ENCODE measurements around the gene DHX8. TPM values are rescaled to one million over a fixed set of nuclear protein-coding genes. Genes with fewer than 3 reads are reported as not detected.

Gene DHX8
- polyA plus RNA-seq, 1 of the 3 experiments (the other 2 are of a cell fraction): 31.3 TPM

DNA sequence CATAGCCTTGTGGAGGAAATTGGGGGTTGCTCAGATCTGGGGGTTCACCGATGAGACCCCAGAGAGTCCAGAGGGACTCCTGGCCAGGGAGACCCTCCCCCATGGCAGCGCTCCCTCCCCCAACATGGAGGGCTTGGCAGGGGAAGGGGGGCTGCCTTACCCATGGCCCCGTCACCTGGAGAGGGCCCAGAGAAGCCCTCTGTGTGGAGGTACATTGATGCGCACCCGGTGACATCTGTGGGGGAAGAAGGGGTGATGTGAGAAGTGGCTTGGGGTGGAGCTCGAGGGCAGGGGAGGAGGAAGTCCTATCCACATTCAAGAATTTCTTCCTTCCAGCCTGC is 46.1 kb downstream of the DHX8 start:
- Histone ChIP-seq H3K4me3 (ENCODE audit: low read depth in 2 of 2, low read length in 1 of 2) (no peak overlapping the region), H3K4me2 (peak overlapping the region; percentile 70; the same call in 1 of the 2 replicates), H3K27ac (ENCODE audit: low read depth in 2 of 2, low read length in 1 of 2) (peak overlapping the region; percentile 88 to 95), H3K27me3 (ENCODE audit: insufficient read depth) (no peaks in the 10 kb centered on the region), H3K79me2 (ENCODE audit: insufficient read depth) (peaks cover 3% of the 10 kb centered on the region; the same call in 1 of the 2 replicates), H3K9me3 (no peaks in the 10 kb centered on the region), H3K36me3 (replicated peaks in 1 of 2; ENCODE audit: control insufficient read depth in 1 of 2, insufficient read depth in 2 of 2, low read length in 1 of 2) (peaks cover 20 to 26% of the 10 kb centered on the region in 2 experiments), H3K4me1 (ENCODE audit: control insufficient read depth in 1 of 2, insufficient read depth in 2 of 2, low read depth in 1 of 2, low read length in 1 of 2) (peaks cover 20 to 28% of the 10 kb centered on the region in 2 experiments; a peak in 3 of 4 replicates), H3K9me2 (no peaks in the 10 kb centered on the region), H4K20me1 (ENCODE audit: insufficient read depth) (no peaks in the 10 kb centered on the region), H3K9ac (peak overlapping the region; percentile 56), H3F3A (replicated peaks; ENCODE audit: insufficient read depth) (peaks cover 20% of the 10 kb centered on the region), H2AFZ (ENCODE audit: low read depth) (no peak overlapping the region)
- no peak for DNase-seq
- 81% methylated on average over 6 of the region's 6 CpGs for WGBS (ENCODE audit: low lambda C conversion rate)
- ChIA-PET POLR2A (no interaction called here), CTCF (interaction anchor here (1.0 to 4.4 kb wide), 4 partner anchors 8 to 144 kb away, joined by 3 to 20 read pairs (median 4); no protein-coding TSS in a partner anchor)
- TF ChIP-seq, protein P1, sequence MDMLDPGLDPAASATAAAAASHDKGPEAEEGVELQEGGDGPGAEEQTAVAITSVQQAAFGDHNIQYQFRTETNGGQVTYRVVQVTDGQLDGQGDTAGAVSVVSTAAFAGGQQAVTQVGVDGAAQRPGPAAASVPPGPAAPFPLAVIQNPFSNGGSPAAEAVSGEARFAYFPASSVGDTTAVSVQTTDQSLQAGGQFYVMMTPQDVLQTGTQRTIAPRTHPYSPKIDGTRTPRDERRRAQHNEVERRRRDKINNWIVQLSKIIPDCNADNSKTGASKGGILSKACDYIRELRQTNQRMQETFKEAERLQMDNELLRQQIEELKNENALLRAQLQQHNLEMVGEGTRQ (IDR thresholded peaks at IDR 0.05; ENCODE audit: borderline replicate concordance, low read depth, low read length): no peak
- TF ChIP-seq, protein P2, sequence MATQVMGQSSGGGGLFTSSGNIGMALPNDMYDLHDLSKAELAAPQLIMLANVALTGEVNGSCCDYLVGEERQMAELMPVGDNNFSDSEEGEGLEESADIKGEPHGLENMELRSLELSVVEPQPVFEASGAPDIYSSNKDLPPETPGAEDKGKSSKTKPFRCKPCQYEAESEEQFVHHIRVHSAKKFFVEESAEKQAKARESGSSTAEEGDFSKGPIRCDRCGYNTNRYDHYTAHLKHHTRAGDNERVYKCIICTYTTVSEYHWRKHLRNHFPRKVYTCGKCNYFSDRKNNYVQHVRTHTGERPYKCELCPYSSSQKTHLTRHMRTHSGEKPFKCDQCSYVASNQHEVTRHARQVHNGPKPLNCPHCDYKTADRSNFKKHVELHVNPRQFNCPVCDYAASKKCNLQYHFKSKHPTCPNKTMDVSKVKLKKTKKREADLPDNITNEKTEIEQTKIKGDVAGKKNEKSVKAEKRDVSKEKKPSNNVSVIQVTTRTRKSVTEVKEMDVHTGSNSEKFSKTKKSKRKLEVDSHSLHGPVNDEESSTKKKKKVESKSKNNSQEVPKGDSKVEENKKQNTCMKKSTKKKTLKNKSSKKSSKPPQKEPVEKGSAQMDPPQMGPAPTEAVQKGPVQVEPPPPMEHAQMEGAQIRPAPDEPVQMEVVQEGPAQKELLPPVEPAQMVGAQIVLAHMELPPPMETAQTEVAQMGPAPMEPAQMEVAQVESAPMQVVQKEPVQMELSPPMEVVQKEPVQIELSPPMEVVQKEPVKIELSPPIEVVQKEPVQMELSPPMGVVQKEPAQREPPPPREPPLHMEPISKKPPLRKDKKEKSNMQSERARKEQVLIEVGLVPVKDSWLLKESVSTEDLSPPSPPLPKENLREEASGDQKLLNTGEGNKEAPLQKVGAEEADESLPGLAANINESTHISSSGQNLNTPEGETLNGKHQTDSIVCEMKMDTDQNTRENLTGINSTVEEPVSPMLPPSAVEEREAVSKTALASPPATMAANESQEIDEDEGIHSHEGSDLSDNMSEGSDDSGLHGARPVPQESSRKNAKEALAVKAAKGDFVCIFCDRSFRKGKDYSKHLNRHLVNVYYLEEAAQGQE (IDR thresholded peaks at IDR 0.05; ENCODE audit: low read depth, low read length): no peak
- no peak for TF ChIP-seq EZH2phosphoT487 (IDR thresholded peaks at IDR 0.05; ENCODE audit: borderline replicate concordance, low read depth)
- TF ChIP-seq, protein P3, sequence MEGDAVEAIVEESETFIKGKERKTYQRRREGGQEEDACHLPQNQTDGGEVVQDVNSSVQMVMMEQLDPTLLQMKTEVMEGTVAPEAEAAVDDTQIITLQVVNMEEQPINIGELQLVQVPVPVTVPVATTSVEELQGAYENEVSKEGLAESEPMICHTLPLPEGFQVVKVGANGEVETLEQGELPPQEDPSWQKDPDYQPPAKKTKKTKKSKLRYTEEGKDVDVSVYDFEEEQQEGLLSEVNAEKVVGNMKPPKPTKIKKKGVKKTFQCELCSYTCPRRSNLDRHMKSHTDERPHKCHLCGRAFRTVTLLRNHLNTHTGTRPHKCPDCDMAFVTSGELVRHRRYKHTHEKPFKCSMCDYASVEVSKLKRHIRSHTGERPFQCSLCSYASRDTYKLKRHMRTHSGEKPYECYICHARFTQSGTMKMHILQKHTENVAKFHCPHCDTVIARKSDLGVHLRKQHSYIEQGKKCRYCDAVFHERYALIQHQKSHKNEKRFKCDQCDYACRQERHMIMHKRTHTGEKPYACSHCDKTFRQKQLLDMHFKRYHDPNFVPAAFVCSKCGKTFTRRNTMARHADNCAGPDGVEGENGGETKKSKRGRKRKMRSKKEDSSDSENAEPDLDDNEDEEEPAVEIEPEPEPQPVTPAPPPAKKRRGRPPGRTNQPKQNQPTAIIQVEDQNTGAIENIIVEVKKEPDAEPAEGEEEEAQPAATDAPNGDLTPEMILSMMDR (IDR thresholded peaks at IDR 0.05): no peak
- TF ChIP-seq, protein P4, sequence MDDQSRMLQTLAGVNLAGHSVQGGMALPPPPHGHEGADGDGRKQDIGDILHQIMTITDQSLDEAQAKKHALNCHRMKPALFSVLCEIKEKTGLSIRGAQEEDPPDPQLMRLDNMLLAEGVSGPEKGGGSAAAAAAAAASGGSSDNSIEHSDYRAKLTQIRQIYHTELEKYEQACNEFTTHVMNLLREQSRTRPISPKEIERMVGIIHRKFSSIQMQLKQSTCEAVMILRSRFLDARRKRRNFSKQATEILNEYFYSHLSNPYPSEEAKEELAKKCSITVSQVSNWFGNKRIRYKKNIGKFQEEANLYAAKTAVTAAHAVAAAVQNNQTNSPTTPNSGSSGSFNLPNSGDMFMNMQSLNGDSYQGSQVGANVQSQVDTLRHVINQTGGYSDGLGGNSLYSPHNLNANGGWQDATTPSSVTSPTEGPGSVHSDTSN (IDR thresholded peaks at IDR 0.05): no peak
- no peak for TF ChIP-seq YY1 (IDR thresholded peaks at IDR 0.05; ENCODE audit: low read depth)
- TF ChIP-seq TAF1 (IDR thresholded peaks at IDR 0.05; ENCODE audit: borderline replicate concordance, low read depth, low read length): no peak
- no peak for TF ChIP-seq RAD21 (IDR thresholded peaks at IDR 0.05; ENCODE audit: low read length)
- no peak for TF ChIP-seq POLR2AphosphoS5 (IDR thresholded peaks at IDR 0.05; ENCODE audit: low read depth, low read length)
- TF ChIP-seq JUND (IDR thresholded peaks at IDR 0.05): no peak
- no peak for TF ChIP-seq RXRA (IDR thresholded peaks at IDR 0.05; ENCODE audit: borderline replicate concordance, low read depth)
- no peak for TF ChIP-seq FOXJ3 (CRISPR knock-in tag; IDR thresholded peaks at IDR 0.05)
- no peak for TF ChIP-seq RFX5 (IDR thresholded peaks at IDR 0.05; ENCODE audit: low read length)
- no peak for TF ChIP-seq FOSL2 (IDR thresholded peaks at IDR 0.05; ENCODE audit: borderline replicate concordance, low read depth)
- TF ChIP-seq, protein P5, sequence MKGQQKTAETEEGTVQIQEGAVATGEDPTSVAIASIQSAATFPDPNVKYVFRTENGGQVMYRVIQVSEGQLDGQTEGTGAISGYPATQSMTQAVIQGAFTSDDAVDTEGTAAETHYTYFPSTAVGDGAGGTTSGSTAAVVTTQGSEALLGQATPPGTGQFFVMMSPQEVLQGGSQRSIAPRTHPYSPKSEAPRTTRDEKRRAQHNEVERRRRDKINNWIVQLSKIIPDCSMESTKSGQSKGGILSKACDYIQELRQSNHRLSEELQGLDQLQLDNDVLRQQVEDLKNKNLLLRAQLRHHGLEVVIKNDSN (IDR thresholded peaks at IDR 0.05; ENCODE audit: borderline replicate concordance, low read depth): no peak
- TF ChIP-seq, protein P6, sequence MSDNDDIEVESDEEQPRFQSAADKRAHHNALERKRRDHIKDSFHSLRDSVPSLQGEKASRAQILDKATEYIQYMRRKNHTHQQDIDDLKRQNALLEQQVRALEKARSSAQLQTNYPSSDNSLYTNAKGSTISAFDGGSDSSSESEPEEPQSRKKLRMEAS (IDR thresholded peaks at IDR 0.05; ENCODE audit: low read depth): no peak
- TF ChIP-seq TEAD4 (IDR thresholded peaks at IDR 0.05; ENCODE audit: borderline replicate concordance, insufficient read depth): no peak
- no peak for TF ChIP-seq RCOR1 (IDR thresholded peaks at IDR 0.05; ENCODE audit: low read length)
- no peak for TF ChIP-seq GABPA (IDR thresholded peaks at IDR 0.05; ENCODE audit: low read depth)
- TF ChIP-seq CHD2 (IDR thresholded peaks at IDR 0.05; ENCODE audit: low read length, partially characterized antibody): no peak

Measured in SK-N-SH (cell line).